H9 (cell line): ENCODE results near the gene TSACC. TPM values are rescaled to one million over a fixed set of nuclear protein-coding genes. Genes with fewer than 3 reads are reported as not detected.

Experiments used
- DNase-seq: peaks from one replicate; pipeline ENCODE4 v3.0.0-alpha.2; 2017
- H2AFZ ChIP-seq: one replicate; pipeline ENCODE4 v1.6.1; 2013; ENCODE audit warnings: mild to moderate bottlenecking, low read length, control low read depth, moderate library complexity
- H2AK5ac ChIP-seq: 2 replicates; pipeline ENCODE4 v1.6.1; 2013; ENCODE audit warnings: low read length, control low read depth, mixed read lengths; ENCODE audit not compliant: insufficient read length
- H2BK120ac ChIP-seq: one replicate; pipeline ENCODE4 v1.6.1; 2013; ENCODE audit warnings: low read depth, mild to moderate bottlenecking, low read length, control low read depth, inconsistent platforms; ENCODE audit not compliant: poor library complexity, severe bottlenecking
- H2BK12ac ChIP-seq: 2 replicates; pipeline ENCODE4 v1.6.1; 2013; ENCODE audit warnings: low read length, control low read depth, mixed read lengths, low read depth; ENCODE audit not compliant: insufficient read length
- H2BK15ac ChIP-seq: 2 replicates; pipeline ENCODE4 v1.6.1; 2013; ENCODE audit warnings: low read depth, low read length, control low read depth
- H2BK20ac ChIP-seq: one replicate; pipeline ENCODE4 v1.6.1; 2013; ENCODE audit warnings: low read depth, mild to moderate bottlenecking, low read length, control low read depth, inconsistent platforms; ENCODE audit not compliant: poor library complexity, severe bottlenecking
- H2BK5ac ChIP-seq: 2 replicates; pipeline ENCODE4 v1.6.1; 2013; ENCODE audit warnings: low read length, control low read depth, mixed read lengths; ENCODE audit not compliant: insufficient read length
- H3K14ac ChIP-seq: 2 replicates; pipeline ENCODE4 v1.6.1; 2013; ENCODE audit warnings: low read length, control low read depth; ENCODE audit not compliant: insufficient read depth
- H3K18ac ChIP-seq: 2 replicates; pipeline ENCODE4 v1.6.1; 2013; ENCODE audit warnings: low read depth, mild to moderate bottlenecking, mixed read lengths, low read length, control low read depth; ENCODE audit not compliant: insufficient read length
- H3K23ac ChIP-seq: 2 replicates; pipeline ENCODE4 v1.6.1; 2013; ENCODE audit warnings: low read length, control low read depth, mixed read lengths, low read depth; ENCODE audit not compliant: insufficient read length
- H3K23me2 ChIP-seq: 2 replicates; pipeline ENCODE4 v1.6.1; 2013; ENCODE audit warnings: low read depth, mild to moderate bottlenecking, mixed read lengths, low read length, control low read depth; ENCODE audit not compliant: insufficient read length, poor library complexity, severe bottlenecking
- H3K27ac ChIP-seq: 2 replicates; pipeline ENCODE4 v1.5.1; 2013; ENCODE audit warnings: low read length, control low read depth, mixed read lengths, low read depth; ENCODE audit not compliant: insufficient read length
- H3K27me3 ChIP-seq: 2 replicates; pipeline ENCODE4 v1.6.1; 2013; ENCODE audit warnings: low read length, control low read depth, inconsistent platforms; ENCODE audit not compliant: insufficient read depth
- H3K4ac ChIP-seq: 2 replicates; pipeline ENCODE4 v1.6.1; 2013; ENCODE audit warnings: low read depth, mild to moderate bottlenecking, control low read depth, inconsistent platforms, low read length, moderate library complexity
- H3K4me1 ChIP-seq: 2 replicates; pipeline ENCODE4 v1.6.1; 2013; ENCODE audit warnings: low read length, control low read depth, inconsistent platforms; ENCODE audit not compliant: insufficient read depth
- H3K4me2 ChIP-seq: 2 replicates; pipeline ENCODE4 v1.6.1; 2013; ENCODE audit warnings: low read length, control low read depth, mixed read lengths; ENCODE audit not compliant: insufficient read length, insufficient read depth
- H3K56ac ChIP-seq: 2 replicates; pipeline ENCODE4 v1.6.1; 2013; ENCODE audit warnings: low read depth, mild to moderate bottlenecking, mixed read lengths, low read length, control low read depth; ENCODE audit not compliant: insufficient read length
- H3K79me1 ChIP-seq: 2 replicates; pipeline ENCODE4 v1.6.1; 2013; ENCODE audit warnings: low read depth, mild to moderate bottlenecking, moderate library complexity, low read length, control low read depth, inconsistent platforms; ENCODE audit not compliant: insufficient read depth, poor library complexity, severe bottlenecking
- H3K79me2 ChIP-seq: 2 replicates; pipeline ENCODE4 v1.6.1; 2013; ENCODE audit warnings: low read length, control low read depth, inconsistent platforms; ENCODE audit not compliant: insufficient read depth
- H3K9ac ChIP-seq: 2 replicates; pipeline ENCODE4 v1.6.1; 2013; ENCODE audit warnings: low read length, control low read depth, mixed read lengths; ENCODE audit not compliant: insufficient read length; ENCODE audit errors: extremely low read depth
- H3K9me3 ChIP-seq: one replicate; pipeline ENCODE4 v1.6.1; 2013; ENCODE audit warnings: low read depth, low read length, inconsistent platforms; ENCODE audit not compliant: control insufficient read depth
- H3T11ph ChIP-seq: one replicate; pipeline ENCODE4 v1.6.1; 2013; ENCODE audit warnings: mild to moderate bottlenecking, low read length, control low read depth, inconsistent platforms
- H4K20me1 ChIP-seq: one replicate; pipeline ENCODE4 v1.6.1; 2013; ENCODE audit not compliant: control insufficient read depth, insufficient read length, insufficient read depth
- H4K5ac ChIP-seq: 2 replicates; pipeline ENCODE4 v1.6.1; 2013; ENCODE audit warnings: low read depth, mild to moderate bottlenecking, mixed read lengths, low read length, control low read depth; ENCODE audit not compliant: insufficient read length
- H4K8ac ChIP-seq: replicated peaks from 2 replicates; pipeline ENCODE4 v1.6.1; 2013; ENCODE audit warnings: low read length, control low read depth, mixed read lengths, low read depth; ENCODE audit not compliant: insufficient read length
- H4K91ac ChIP-seq: 2 replicates; pipeline ENCODE4 v1.6.1; 2013; ENCODE audit warnings: low read depth, mild to moderate bottlenecking, moderate library complexity, mixed read lengths, low read length, control low read depth; ENCODE audit not compliant: insufficient read length
- H3K27ac Mint-ChIP-seq, 3 experiments: 2 replicates in 2 of 3; 3 replicates in 1 of 3; pipeline ENCODE4 v1.8.0; 2020 to 2021; ENCODE audit warnings: mixed read lengths in 3 of 3, mild to moderate bottlenecking in 1 of 3, moderate library complexity in 1 of 3
- H3K27me3 Mint-ChIP-seq: 2 replicates; pipeline ENCODE4 v1.8.0; 2021; ENCODE audit warnings: low read depth, mild to moderate bottlenecking, moderate library complexity, mixed read lengths
- H3K36me3 Mint-ChIP-seq, 3 experiments: 2 replicates in 2 of 3; 3 replicates in 1 of 3; pipeline ENCODE4 v1.8.0; 2020 to 2021; ENCODE audit warnings: low read depth in 3 of 3, mixed read lengths in 3 of 3; ENCODE audit not compliant: insufficient read depth in 1 of 3
- H3K4me1 Mint-ChIP-seq, 2 experiments: 2 replicates each; pipeline ENCODE4 v1.8.0; 2020; ENCODE audit warnings: mixed read lengths in 2 of 2
- H3K4me3 Mint-ChIP-seq, 2 experiments: 2 replicates in 1 of 2; 3 replicates in 1 of 2; pipeline ENCODE4 v1.8.0; 2020 to 2021; ENCODE audit warnings: mild to moderate bottlenecking in 2 of 2, mixed read lengths in 2 of 2, moderate library complexity in 1 of 2
- H3K9me3 Mint-ChIP-seq, 2 experiments: 2 replicates in 1 of 2; 3 replicates in 1 of 2; pipeline ENCODE4 v1.8.0; 2020; ENCODE audit warnings: mild to moderate bottlenecking in 2 of 2, mixed read lengths in 2 of 2, moderate library complexity in 1 of 2
- WGBS: extraction: QIAGEN DNeasy Blood & Tissue Kit; methylation state at CpG from one replicate; pipeline ENCODE4 v1.1.7; 2013; ENCODE audit warnings: missing lambda C conversion rate, low lambda C conversion rate, mixed read lengths; ENCODE audit not compliant: insufficient read length; ENCODE audit errors: extremely low coverage; 5-methylcytosine and 5-hydroxymethylcytosine counted together
- total RNA-seq: library from RNA; stranded (reverse); gene quantifications from 2 replicates; pipeline ENCODE4 v1.2.1, GENCODE V29; 2021
- TF ChIP-seq, protein P1 (sequence below): fragments of 200-600 bp; sonication (generic); conservative IDR thresholded peaks from 3 replicates; pipeline ENCODE4 v1.8.0; 2021; ENCODE audit warnings: antibody characterized with exemption, mild to moderate bottlenecking

The TSACC gene
- total RNA-seq, 1 experiment from 2014 or later: 2.3 TPM

DNA sequence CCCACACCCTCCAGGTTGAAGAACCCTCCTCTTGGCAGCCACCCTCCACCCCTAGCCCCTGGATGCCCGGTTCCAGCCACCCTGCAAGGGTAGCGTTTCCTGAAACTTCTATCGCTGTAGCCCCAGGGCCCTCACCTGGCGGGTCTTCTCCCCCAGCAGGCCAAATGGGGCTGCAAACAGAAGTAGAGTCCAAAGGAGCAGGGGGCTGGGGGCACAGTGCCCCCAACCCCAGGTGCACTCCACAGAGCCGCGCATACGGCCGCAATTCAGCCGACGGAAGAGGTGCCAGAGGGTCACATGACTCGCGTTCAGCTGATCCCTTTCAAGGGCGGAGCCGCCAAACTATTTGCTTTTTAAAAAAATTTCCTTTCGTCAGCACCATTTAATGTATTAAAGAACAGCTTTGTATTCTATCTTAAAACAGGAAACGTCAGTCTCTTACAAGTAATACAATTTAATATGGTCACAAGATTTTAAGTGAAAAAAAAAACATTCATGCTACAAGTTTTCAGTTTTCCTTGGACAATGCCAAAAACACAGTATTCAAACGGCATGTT lies 42.9 kb upstream of the TSACC start, which contains the start of gene GLMP:
GLMP (minus strand) TSS at position 289 of the 557 bp plus-strand sequence; CDS start at position 255, 34 bp downstream.
- DNase-seq: peak; percentile 46
- no peaks in the 10 kb centered on the region; the same call in 1 of the 2 replicates for H3K4me1 ChIP-seq
- H3K79me2 ChIP-seq: no peaks in the 10 kb centered on the region
- H4K5ac ChIP-seq: no peak within 1 kb of the TSS
- no peak within 1 kb of the TSS for H2BK120ac ChIP-seq
- no peak within 1 kb of the TSS for H3K4ac ChIP-seq
- H2AFZ ChIP-seq: peak within 1 kb of the TSS; percentile 85
- no peaks in the 10 kb centered on the region for H4K20me1 ChIP-seq
- no peak within 1 kb of the TSS for H3K18ac ChIP-seq
- H3T11ph ChIP-seq: no peak within 1 kb of the TSS
- no peak within 1 kb of the TSS for H2BK5ac ChIP-seq
- TF ChIP-seq, protein P1, sequence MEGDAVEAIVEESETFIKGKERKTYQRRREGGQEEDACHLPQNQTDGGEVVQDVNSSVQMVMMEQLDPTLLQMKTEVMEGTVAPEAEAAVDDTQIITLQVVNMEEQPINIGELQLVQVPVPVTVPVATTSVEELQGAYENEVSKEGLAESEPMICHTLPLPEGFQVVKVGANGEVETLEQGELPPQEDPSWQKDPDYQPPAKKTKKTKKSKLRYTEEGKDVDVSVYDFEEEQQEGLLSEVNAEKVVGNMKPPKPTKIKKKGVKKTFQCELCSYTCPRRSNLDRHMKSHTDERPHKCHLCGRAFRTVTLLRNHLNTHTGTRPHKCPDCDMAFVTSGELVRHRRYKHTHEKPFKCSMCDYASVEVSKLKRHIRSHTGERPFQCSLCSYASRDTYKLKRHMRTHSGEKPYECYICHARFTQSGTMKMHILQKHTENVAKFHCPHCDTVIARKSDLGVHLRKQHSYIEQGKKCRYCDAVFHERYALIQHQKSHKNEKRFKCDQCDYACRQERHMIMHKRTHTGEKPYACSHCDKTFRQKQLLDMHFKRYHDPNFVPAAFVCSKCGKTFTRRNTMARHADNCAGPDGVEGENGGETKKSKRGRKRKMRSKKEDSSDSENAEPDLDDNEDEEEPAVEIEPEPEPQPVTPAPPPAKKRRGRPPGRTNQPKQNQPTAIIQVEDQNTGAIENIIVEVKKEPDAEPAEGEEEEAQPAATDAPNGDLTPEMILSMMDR: no peak
- WGBS: no CpG with 5 or more reads among the region's 17 CpGs
- no peak within 1 kb of the TSS for H2AK5ac ChIP-seq
- peak within 1 kb of the TSS in 1 of 3 experiments; percentile 80; a peak in 2 of 7 replicates for H3K27ac Mint-ChIP-seq
- H2BK12ac ChIP-seq: no peak within 1 kb of the TSS
- no peaks in the 10 kb centered on the region for H3K27me3 ChIP-seq
- H3K79me1 ChIP-seq: no peaks in the 10 kb centered on the region
- H4K91ac ChIP-seq: no peak within 1 kb of the TSS
- peaks cover 2% of the 10 kb centered on the region for H3K27me3 Mint-ChIP-seq
- no peak within 1 kb of the TSS for H4K8ac ChIP-seq
- no peak within 1 kb of the TSS; the same call in 1 of the 2 replicates for H3K14ac ChIP-seq
- no peak within 1 kb of the TSS for H3K27ac ChIP-seq
- H2BK15ac ChIP-seq: no peak within 1 kb of the TSS
- no peak within 1 kb of the TSS for H3K56ac ChIP-seq
- H3K4me2 ChIP-seq: peak within 1 kb of the TSS; percentile 78
- H3K4me1 Mint-ChIP-seq: peaks cover 10 to 18% of the 10 kb centered on the region in 2 experiments
- H3K4me3 Mint-ChIP-seq: peak within 1 kb of the TSS; percentile 85 to 89
- peak within 1 kb of the TSS; percentile 60 for H3K9ac ChIP-seq
- H3K23ac ChIP-seq: no peak within 1 kb of the TSS
- H3K9me3 ChIP-seq: no peaks in the 10 kb centered on the region
- no peak within 1 kb of the TSS for H2BK20ac ChIP-seq
- H3K23me2 ChIP-seq: peaks cover 8% of the 10 kb centered on the region
- no peaks in the 10 kb centered on the region; a peak in 1 of 5 replicates for H3K9me3 Mint-ChIP-seq
- peaks cover 2 to 15% (median 4%) of the 10 kb centered on the region in 3 experiments; a peak in 5 of 7 replicates for H3K36me3 Mint-ChIP-seq
